Hepatocyte (in vitro differentiated cells): Measurements from ENCODE around the gene DIP2C. TPM values are rescaled to one million over a fixed set of nuclear protein-coding genes. Genes with fewer than 3 reads are reported as not detected.

Experiments
- DNase-seq: peaks from one replicate; pipeline ENCODE4 v3.0.0-alpha.2; 2016; ENCODE audit warnings: low spot score
- H2AFZ ChIP-seq: fragments of 200-600 bp; sonication (generic); 2 replicates; pipeline ENCODE4 v1.6.0; 2016; ENCODE audit warnings: antibody characterized with exemption, mild to moderate bottlenecking
- H3K27ac ChIP-seq: fragments of 200-600 bp; sonication (generic); 2 replicates; pipeline ENCODE4 v1.5.1; 2016; ENCODE audit warnings: mild to moderate bottlenecking
- H3K27me3 ChIP-seq: fragments of 200-600 bp; sonication (generic); 2 replicates; pipeline ENCODE4 v1.6.1; 2016
- H3K36me3 ChIP-seq: fragments of 200-600 bp; sonication (generic); replicated peaks from 2 replicates; pipeline ENCODE4 v1.5.1; 2016; ENCODE audit warnings: low read depth; ENCODE audit not compliant: insufficient read depth
- H3K4me1 ChIP-seq: fragments of 200-600 bp; sonication (generic); 2 replicates; pipeline ENCODE4 v1.5.1; 2016; ENCODE audit warnings: mild to moderate bottlenecking, moderate library complexity; ENCODE audit not compliant: insufficient read depth
- H3K4me2 ChIP-seq: fragments of 200-600 bp; sonication (generic); 2 replicates; pipeline ENCODE4 v1.6.0; 2016
- H3K4me3 ChIP-seq: fragments of 200-600 bp; sonication (generic); 2 replicates; pipeline ENCODE4 v1.5.1; 2016; ENCODE audit warnings: mild to moderate bottlenecking
- H3K79me2 ChIP-seq: fragments of 200-600 bp; sonication (generic); 2 replicates; pipeline ENCODE4 v1.6.0; 2017; ENCODE audit warnings: mild to moderate bottlenecking
- H3K9me2 ChIP-seq: fragments of 200-600 bp; sonication (generic); replicated peaks from 2 replicates; pipeline ENCODE4 v1.6.0; 2017; ENCODE audit warnings: mild to moderate bottlenecking; ENCODE audit not compliant: insufficient read depth
- H3K9me3 ChIP-seq: fragments of 200-600 bp; sonication (generic); 2 replicates; pipeline ENCODE4 v1.5.1; 2016; ENCODE audit warnings: low read depth, mild to moderate bottlenecking
- H4K20me1 ChIP-seq: fragments of 200-600 bp; sonication (generic); 2 replicates; pipeline ENCODE4 v1.6.0; 2016; ENCODE audit warnings: mild to moderate bottlenecking; ENCODE audit not compliant: insufficient read depth, poor library complexity, severe bottlenecking
- CTCF ChIP-seq: fragments of 200-600 bp; sonication (generic); IDR thresholded peaks from 2 replicates; pipeline ENCODE4 v1.5.1; 2016; ENCODE audit warnings: antibody characterized with exemption, mild to moderate bottlenecking; ENCODE audit not compliant: poor library complexity
- EZH2 ChIP-seq: fragments of 200-600 bp; sonication (generic); IDR thresholded peaks from 2 replicates; pipeline ENCODE4 v1.6.1; 2016; ENCODE audit warnings: antibody characterized with exemption, mild to moderate bottlenecking, borderline replicate concordance
- EZH2phosphoT487 ChIP-seq: fragments of 200-600 bp; sonication (generic); IDR thresholded peaks from one replicate; pipeline ENCODE4 v1.6.1; 2018; ENCODE audit warnings: antibody characterized with exemption, mild to moderate bottlenecking, low read depth, moderate library complexity; ENCODE audit not compliant: unreplicated experiment, severe bottlenecking
- WGBS: methylation state at CpG from one replicate; pipeline ENCODE4 v1.1.6; 2016; ENCODE audit warnings: low lambda C conversion rate; ENCODE audit errors: missing lambda C conversion rate; 5-methylcytosine and 5-hydroxymethylcytosine counted together
- polyA plus RNA-seq: library from polyadenylated mRNA; unstranded; fragments of >200 nt; fragmentation: Nextera tagmentation; extraction: Ambion mirVana; gene quantifications from 2 replicates; pipeline ENCODE4 v1.2.1, GENCODE V29; 2016
- total RNA-seq: library from RNA; depleted of rRNA; stranded (reverse); fragments of >200 nt; gene quantifications from 2 replicates; pipeline ENCODE4 v1.2.3, GENCODE V29; 2014

DIP2C gene
- total and polyA plus RNA-seq, 2 experiments from 2014 or later: 11.1 to 12.8 TPM

- H3K9me3 ChIP-seq: no peaks in the 10 kb centered on the region
- H3K27me3 ChIP-seq: no peaks in the 10 kb centered on the region
- peaks cover 77% of the 10 kb centered on the region for H3K79me2 ChIP-seq
- no peak overlapping the region for H3K27ac ChIP-seq
- H4K20me1 ChIP-seq: peaks cover 28% of the 10 kb centered on the region
- no peak overlapping the region for H2AFZ ChIP-seq
- H3K9me2 ChIP-seq: no peaks in the 10 kb centered on the region
- H3K4me2 ChIP-seq: no peak overlapping the region
- TF ChIP-seq EZH2phosphoT487: no peak
- TF ChIP-seq CTCF: no peak
- TF ChIP-seq EZH2: no peak
- no peak for DNase-seq
- WGBS: 87% methylated on average over 16 of the region's 16 CpGs
- H3K4me3 ChIP-seq: no peak overlapping the region
- H3K36me3 ChIP-seq: no peaks in the 10 kb centered on the region
- H3K4me1 ChIP-seq: peaks cover 13% of the 10 kb centered on the region
These were observed 147.6 kb downstream of the DIP2C start for GRCh38 chr10:541750-542371.

- Histone ChIP-seq H3K79me2 (peaks cover 85% of the 10 kb centered on the region), H3K4me3 (no peak overlapping the region), H4K20me1 (peaks cover 32% of the 10 kb centered on the region), H3K4me2 (no peak overlapping the region), H3K9me2 (no peaks in the 10 kb centered on the region), H3K9me3 (no peaks in the 10 kb centered on the region), H2AFZ (no peak overlapping the region), H3K27me3 (no peaks in the 10 kb centered on the region), H3K27ac (no peak overlapping the region), H3K36me3 (no peaks in the 10 kb centered on the region), H3K4me1 (peaks cover 6% of the 10 kb centered on the region)
- TF ChIP-seq EZH2 (no peak), CTCF (no peak), EZH2phosphoT487 (no peak)
- DNase-seq: no peak
- 97% methylated on average over 11 of the region's 13 CpGs for WGBS
These were observed 148.4 kb downstream of the DIP2C start for GRCh38 chr10:541041-541440.

- no peak overlapping the region for H2AFZ ChIP-seq
- H3K4me2 ChIP-seq: no peak overlapping the region
- H3K79me2 ChIP-seq: peaks cover 81% of the 10 kb centered on the region
- no peaks in the 10 kb centered on the region for H3K4me1 ChIP-seq
- WGBS: 93% methylated on average over 9 of the region's 9 CpGs
- no peaks in the 10 kb centered on the region for H3K27me3 ChIP-seq
- peaks cover 32% of the 10 kb centered on the region for H4K20me1 ChIP-seq
- H3K27ac ChIP-seq: no peak overlapping the region
- H3K9me2 ChIP-seq: no peaks in the 10 kb centered on the region
- H3K4me3 ChIP-seq: no peak overlapping the region
- no peaks in the 10 kb centered on the region for H3K36me3 ChIP-seq
- no peak for TF ChIP-seq CTCF
- no peak for TF ChIP-seq EZH2phosphoT487
- TF ChIP-seq EZH2: no peak
- no peak for DNase-seq
- H3K9me3 ChIP-seq: no peaks in the 10 kb centered on the region
These were observed 150.6 kb downstream of the DIP2C start for GRCh38 chr10:538895-539294.
